Cardiac fibroblast (primary cell): ENCODE measurements around the gene CPLANE2.
"Not testable (repeated sequence)": the region's sequence is repeated elsewhere in the genome, so short reads cannot be mapped to it uniquely, and the experiment has no call there.

Source experiments
- DNase-seq, 2 donors: peaks; one replicate each; pipeline versions ENCODE4 v3.0.0 to v3.0.0-alpha.2; 2010; ENCODE audit warnings: low read depth in 2 of 2
- H3K4me3 ChIP-seq, 2 donors: replicated peaks in 1 of 2; 1 replicate in 1 of 2; 2 replicates in 1 of 2; pipeline ENCODE4 v1.5.1; 2011; ENCODE audit warnings: low read depth in 2 of 2, low read length in 2 of 2, mild to moderate bottlenecking in 2 of 2, moderate library complexity in 1 of 2
- CTCF ChIP-seq: IDR thresholded peaks from one replicate; pipeline ENCODE4 v1.5.1; 2011; ENCODE audit warnings: low read depth, mild to moderate bottlenecking, low read length, inconsistent platforms

CPLANE2 gene

GRCh38 chr1:16198444-16199156 lies 38.4 kb downstream of the CPLANE2 start:
- no peak for TF ChIP-seq CTCF
- H3K4me3 ChIP-seq: no peak overlapping the region
- no peak for DNase-seq

- no peak overlapping the region for H3K4me3 ChIP-seq
- DNase-seq: no peak
- TF ChIP-seq CTCF: no peak
Observed at GRCh38 chr1:16196874-16197273, 40.1 kb downstream of the CPLANE2 start.

GRCh38 chr1:16196139-16196538 lies 40.8 kb downstream of the CPLANE2 start:
- not testable (repeated sequence) for DNase-seq, H3K4me3 ChIP-seq

GRCh38 chr1:16195518-16195905 lies 41.5 kb downstream of the CPLANE2 start:
- DNase-seq: no peak
- no peak for TF ChIP-seq CTCF
- no peak overlapping the region for H3K4me3 ChIP-seq

- H3K4me3 ChIP-seq: no peak overlapping the region
- TF ChIP-seq CTCF: no peak
- no peak for DNase-seq
Observed at GRCh38 chr1:16191916-16192546, 45.0 kb downstream of the CPLANE2 start.

GRCh38 chr1:16191309-16191708 lies 45.7 kb downstream of the CPLANE2 start:
- no peak overlapping the region for H3K4me3 ChIP-seq
- no peak for TF ChIP-seq CTCF
- no peak for DNase-seq

GRCh38 chr1:16189921-16190621 lies 46.9 kb downstream of the CPLANE2 start:
- TF ChIP-seq CTCF: no peak
- no peak overlapping the region for H3K4me3 ChIP-seq
- no peak for DNase-seq
